ENCODE results near the gene TNFRSF12A. TPM values are rescaled to one million over a fixed set of nuclear protein-coding genes. Genes with fewer than 3 reads are reported as not detected.

Gene TNFRSF12A
- total and polyA plus RNA-seq, 2 of the 13 experiments (the other 11 are each of a cell fraction or from before 2014, with no cell fraction given), result 61.9 to 66.0 TPM

DNA sequence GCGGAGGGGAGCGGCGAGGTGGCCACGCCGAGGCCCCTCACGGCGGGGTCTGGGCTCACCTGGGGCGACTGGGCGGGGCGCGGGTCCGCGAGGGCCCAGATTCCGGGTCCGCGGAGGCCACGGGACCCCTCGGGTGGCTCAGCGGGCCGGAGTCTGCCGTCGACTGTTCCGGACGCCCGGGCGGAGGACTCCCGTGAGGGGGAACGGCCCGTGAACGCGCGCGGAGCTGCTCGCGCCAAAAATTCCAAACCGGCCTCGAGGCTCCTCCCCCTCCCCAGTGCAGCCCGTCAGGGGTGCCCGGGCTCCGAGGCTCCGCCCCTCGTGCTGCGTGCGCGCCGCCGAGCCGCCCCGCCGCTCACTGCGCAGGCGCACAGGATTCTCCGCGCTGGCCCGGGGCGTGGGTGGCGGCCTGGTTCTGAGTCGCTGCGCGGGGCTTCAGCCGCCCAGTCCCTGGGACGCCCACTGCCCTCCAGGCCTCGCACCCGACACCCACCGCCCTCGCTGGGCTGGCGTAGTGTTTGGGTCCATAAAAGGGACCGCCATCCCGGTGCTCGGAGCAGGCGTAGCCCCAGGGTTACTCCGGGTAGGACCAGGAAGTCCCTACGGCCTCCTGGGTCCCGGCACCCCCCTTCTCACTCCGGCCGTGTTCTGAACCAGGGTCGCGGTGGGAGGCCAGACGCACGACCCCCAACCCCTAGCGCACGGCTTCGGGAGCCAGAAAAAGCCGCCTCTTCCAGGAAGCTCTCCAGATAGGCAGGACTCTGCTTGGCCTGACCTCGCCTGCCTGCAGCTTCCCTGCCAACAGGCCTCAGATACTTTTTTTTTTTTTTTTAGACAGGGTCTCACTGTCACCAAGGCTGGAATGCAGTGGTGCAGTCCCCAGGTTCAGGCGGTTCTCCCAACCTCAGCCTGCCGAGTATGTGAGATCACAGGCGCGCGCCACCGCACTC is 39.7 kb upstream of the TNFRSF12A start, which contains the start of gene PKMYT1 (continued):
- TF ChIP-seq, protein P1, sequence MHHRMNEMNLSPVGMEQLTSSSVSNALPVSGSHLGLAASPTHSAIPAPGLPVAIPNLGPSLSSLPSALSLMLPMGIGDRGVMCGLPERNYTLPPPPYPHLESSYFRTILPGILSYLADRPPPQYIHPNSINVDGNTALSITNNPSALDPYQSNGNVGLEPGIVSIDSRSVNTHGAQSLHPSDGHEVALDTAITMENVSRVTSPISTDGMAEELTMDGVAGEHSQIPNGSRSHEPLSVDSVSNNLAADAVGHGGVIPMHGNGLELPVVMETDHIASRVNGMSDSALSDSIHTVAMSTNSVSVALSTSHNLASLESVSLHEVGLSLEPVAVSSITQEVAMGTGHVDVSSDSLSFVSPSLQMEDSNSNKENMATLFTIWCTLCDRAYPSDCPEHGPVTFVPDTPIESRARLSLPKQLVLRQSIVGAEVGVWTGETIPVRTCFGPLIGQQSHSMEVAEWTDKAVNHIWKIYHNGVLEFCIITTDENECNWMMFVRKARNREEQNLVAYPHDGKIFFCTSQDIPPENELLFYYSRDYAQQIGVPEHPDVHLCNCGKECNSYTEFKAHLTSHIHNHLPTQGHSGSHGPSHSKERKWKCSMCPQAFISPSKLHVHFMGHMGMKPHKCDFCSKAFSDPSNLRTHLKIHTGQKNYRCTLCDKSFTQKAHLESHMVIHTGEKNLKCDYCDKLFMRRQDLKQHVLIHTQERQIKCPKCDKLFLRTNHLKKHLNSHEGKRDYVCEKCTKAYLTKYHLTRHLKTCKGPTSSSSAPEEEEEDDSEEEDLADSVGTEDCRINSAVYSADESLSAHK (CRISPR knock-in tag; IDR thresholded peaks at IDR 0.05; ENCODE audit: borderline replicate concordance), result no peak
- TF ChIP-seq, protein P2, sequence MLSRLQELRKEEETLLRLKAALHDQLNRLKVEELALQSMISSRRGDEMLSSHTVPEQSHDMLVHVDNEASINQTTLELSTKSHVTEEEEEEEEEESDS (CRISPR knock-in tag; IDR thresholded peaks at IDR 0.05; ENCODE audit: borderline replicate concordance), result no peak
- TF ChIP-seq NRL (CRISPR knock-in tag; IDR thresholded peaks at IDR 0.05; ENCODE audit: borderline replicate concordance) (no peak; the same call in 1 of the 2 replicates), ZNF260 (CRISPR knock-in tag; IDR thresholded peaks at IDR 0.05; ENCODE audit: borderline replicate concordance, low read depth) (0 out of 2 replicates have a peak, but pooled peaks have one; percentile 31), PLRG1 (conservative IDR thresholded peaks at IDR 0.05) (no peak), ZNF891 (CRISPR knock-in tag; IDR thresholded peaks at IDR 0.05) (no peak), ZFP37 (CRISPR knock-in tag; IDR thresholded peaks at IDR 0.05; ENCODE audit: borderline replicate concordance) (no peak), ATAD3A (CRISPR knock-in tag; IDR thresholded peaks at IDR 0.05) (no peak), HHEX (CRISPR knock-in tag; IDR thresholded peaks at IDR 0.05) (no peak), ZNF430 (CRISPR knock-in tag; IDR thresholded peaks at IDR 0.05) (no peak), REPIN1 (CRISPR knock-in tag; IDR thresholded peaks at IDR 0.05; ENCODE audit: borderline replicate concordance, low read depth) (no peak), ZNF253 (CRISPR knock-in tag; IDR thresholded peaks at IDR 0.05; ENCODE audit: borderline replicate concordance) (no peak), IRF2 (CRISPR knock-in tag; IDR thresholded peaks at IDR 0.05) (peak; percentile 53; the same call in 1 of the 2 replicates), LCORL (IDR thresholded peaks at IDR 0.05) (no peak), LCORL (CRISPR knock-in tag; IDR thresholded peaks at IDR 0.05) (peak; percentile 15; the same call in 1 of the 2 replicates), RAD51 (IDR thresholded peaks at IDR 0.05; ENCODE audit: borderline replicate concordance) (no peak), MZF1 (CRISPR knock-in tag; IDR thresholded peaks at IDR 0.05; ENCODE audit: borderline replicate concordance) (no peak), U2AF1 (optimal IDR thresholded peaks at IDR 0.05; ENCODE audit: low read depth, low read length) (no peak), ERF (CRISPR knock-in tag; IDR thresholded peaks at IDR 0.05) (no peak; the same call in 1 of the 2 replicates), ADNP (CRISPR knock-in tag; IDR thresholded peaks at IDR 0.05) (no peak), ZNF382 (CRISPR knock-in tag; IDR thresholded peaks at IDR 0.05; ENCODE audit: borderline replicate concordance) (no peak), PHF20 (CRISPR knock-in tag; IDR thresholded peaks at IDR 0.05) (peak; percentile 61), ZNF589 (CRISPR knock-in tag; conservative IDR thresholded peaks at IDR 0.05) (no peak; the same call in 1 of the 2 replicates), ZNF510 (CRISPR knock-in tag; IDR thresholded peaks at IDR 0.05; ENCODE audit: low read depth) (no peak), ZNF546 (CRISPR knock-in tag; conservative IDR thresholded peaks at IDR 0.05) (0 out of 2 replicates have a peak, but pooled peaks have one; percentile 29)
- TF ChIP-seq, protein P3, sequence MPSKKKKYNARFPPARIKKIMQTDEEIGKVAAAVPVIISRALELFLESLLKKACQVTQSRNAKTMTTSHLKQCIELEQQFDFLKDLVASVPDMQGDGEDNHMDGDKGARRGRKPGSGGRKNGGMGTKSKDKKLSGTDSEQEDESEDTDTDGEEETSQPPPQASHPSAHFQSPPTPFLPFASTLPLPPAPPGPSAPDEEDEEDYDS (CRISPR knock-in tag; IDR thresholded peaks at IDR 0.05), result peak; percentile 63
- TF ChIP-seq, protein P4, sequence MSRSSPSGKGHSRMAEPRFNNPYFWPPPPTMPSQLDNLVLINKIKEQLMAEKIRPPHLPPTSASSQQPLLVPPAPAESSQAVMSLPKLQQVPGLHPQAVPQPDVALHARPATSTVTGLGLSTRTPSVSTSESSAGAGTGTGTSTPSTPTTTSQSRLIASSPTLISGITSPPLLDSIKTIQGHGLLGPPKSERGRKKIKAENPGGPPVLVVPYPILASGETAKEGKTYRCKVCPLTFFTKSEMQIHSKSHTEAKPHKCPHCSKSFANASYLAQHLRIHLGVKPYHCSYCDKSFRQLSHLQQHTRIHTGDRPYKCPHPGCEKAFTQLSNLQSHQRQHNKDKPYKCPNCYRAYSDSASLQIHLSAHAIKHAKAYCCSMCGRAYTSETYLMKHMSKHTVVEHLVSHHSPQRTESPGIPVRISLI (CRISPR knock-in tag; IDR thresholded peaks at IDR 0.05; ENCODE audit: borderline replicate concordance), result no peak; the same call in none of the 2 replicates

All from HepG2 (cell line).